GM21447 (cell line): ENCODE measurements around the gene SLC16A6.
"Not testable (repeated sequence)": the region's sequence is repeated elsewhere in the genome, so short reads cannot be mapped to it uniquely, and the experiment has no call there.

ENCODE experiments used
- ATAC-seq: cut with Tn5 transposase; IDR thresholded peaks from one replicate; pipeline ENCODE4 v1.9.1; 2021; ENCODE audit not compliant: unreplicated experiment

Gene SLC16A6

DNA sequence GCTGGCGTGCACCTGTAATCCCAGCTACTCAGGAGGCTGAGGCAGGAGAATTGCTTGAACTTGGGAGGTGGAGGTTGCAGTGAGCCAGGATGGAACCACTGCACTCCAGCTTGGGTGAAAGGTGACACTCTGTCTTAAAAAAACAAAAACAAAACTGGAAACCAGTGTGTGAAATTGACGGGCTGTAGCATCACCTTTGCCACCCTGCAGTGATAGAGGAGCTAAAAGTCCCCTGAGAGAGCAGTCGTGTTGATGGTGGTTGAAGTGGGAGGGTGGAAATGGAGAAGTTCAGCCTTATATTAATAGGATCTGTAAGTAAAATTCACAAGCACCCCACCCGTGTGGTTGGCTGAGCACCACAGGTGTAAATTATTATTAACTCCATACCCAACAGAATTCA, 65.9 kb downstream of the SLC16A6 start:
- peak; percentile 69 for ATAC-seq

- ATAC-seq: no peak
These were observed 68.3 kb downstream of the SLC16A6 start for GRCh38 chr17:68222606-68223005.

DNA sequence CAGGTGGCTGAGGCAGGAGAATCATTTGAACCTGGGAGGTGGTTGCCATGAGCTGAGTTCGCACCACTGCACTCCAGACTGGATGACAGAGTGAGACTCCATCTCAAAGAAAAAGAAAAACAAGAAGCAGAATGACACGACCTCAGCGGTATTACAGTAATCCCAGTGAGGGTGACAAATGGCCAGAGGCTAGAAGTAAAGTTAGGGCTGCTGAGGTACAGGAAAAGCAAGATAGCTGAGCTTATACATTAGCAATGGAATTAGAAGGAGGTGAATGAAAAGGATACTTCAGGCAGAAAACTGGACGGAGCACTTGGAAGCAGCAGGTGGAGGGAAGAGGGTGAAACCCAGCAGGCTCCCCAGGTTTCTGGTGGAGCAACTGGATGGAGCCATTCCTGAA, 69.1 kb downstream of the SLC16A6 start:
- ATAC-seq: no peak

DNA sequence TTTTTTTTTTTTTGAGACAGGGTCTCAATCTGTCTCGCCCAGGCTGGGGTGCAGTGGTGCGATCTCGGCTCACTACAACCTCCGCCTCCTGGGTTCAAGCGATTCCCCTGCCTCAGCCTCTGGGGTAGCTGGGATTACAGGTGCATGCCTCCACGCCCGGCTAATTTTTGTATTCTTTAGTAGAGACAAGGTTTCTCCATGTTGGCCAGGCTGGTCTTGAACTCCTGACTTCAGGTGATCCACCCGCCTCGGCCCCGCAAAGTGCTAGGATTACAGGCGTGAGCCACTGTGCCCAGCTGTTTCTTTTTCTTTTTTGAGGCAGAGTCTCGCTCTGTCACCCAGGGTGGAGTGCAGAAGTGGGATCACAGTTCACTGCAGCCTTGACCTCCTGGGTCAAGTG, 70.1 kb downstream of the SLC16A6 start:
- not testable (repeated sequence) for ATAC-seq

GRCh38 chr17:68220186-68220585, 70.7 kb downstream of the SLC16A6 start:
- not testable (repeated sequence) for ATAC-seq

DNA sequence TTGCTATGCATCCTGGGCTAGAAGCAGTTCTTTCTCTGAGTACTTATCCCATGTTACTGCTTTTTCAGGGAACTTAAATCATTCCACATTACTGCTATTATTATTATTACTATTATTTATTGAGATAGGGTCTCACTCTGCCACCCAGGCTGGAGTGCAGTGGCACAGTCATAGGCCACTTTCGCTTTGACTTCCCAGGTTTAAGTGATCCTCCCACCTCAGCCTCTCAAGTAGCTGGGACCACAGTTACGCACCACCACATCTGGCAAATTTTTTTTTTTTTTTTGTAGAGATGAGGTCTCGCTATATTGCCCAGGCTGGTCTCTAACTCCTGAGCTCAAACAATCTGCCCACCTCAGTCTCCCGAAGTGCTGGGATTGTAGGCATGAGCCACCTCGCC, 71.5 kb downstream of the SLC16A6 start:
- ATAC-seq: not testable (repeated sequence)
